HG03060 (cell line): ENCODE data around the gene GPATCH4.
"Not testable (repeated sequence)": the region's sequence is repeated elsewhere in the genome, so short reads cannot be mapped to it uniquely, and the experiment has no call there.

Source experiments
- ATAC-seq: cut with Tn5 transposase; IDR thresholded peaks from one replicate; pipeline ENCODE4 v1.9.1; 2021; ENCODE audit warnings: low read depth, moderate number of reproducible peaks; ENCODE audit not compliant: unreplicated experiment

Gene GPATCH4

DNA sequence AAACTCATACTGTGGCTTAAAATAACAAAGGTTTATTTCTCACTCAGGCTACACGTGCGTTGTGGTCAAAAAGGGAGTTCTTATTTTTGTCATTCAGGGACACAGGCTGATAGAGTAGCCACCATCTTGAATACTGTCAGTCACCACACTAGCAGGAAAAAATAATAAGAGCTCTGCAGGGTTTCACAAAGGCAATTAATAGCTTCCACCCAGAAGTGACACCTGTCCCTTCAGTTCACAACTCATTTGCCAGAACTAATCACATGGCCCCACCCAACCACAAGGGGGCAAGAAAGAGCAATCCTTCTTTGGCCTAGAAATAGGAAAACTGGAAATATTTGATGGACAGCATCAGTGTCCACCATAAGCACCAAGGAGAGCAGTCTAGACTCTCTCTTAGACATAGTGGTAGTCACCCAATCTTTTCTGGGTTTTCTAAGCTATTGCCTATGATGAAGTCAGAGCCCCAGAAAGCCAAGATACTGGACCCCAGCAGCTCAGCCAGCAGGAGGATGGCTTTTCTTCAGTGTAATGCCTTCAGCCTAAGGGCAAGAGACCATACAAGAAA is 26.1 kb upstream of the GPATCH4 start:
- ATAC-seq: no peak

DNA sequence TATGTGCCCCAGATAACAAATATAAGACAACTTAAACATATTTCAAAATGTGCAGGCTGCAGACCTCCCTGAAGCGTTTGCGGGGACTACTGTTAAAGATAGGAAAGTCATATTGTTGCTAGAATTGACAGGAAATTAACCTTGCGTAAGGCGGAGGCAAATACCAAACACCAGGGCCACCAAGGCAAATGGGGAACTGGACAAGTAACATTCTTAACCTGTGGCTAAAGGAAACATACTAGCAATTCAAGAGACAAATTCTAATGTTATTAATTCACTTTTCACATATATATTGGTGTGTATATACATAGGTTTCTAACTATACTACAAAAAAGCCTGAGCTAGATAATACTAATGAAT is 24.8 kb upstream of the GPATCH4 start:
- no peak for ATAC-seq

DNA sequence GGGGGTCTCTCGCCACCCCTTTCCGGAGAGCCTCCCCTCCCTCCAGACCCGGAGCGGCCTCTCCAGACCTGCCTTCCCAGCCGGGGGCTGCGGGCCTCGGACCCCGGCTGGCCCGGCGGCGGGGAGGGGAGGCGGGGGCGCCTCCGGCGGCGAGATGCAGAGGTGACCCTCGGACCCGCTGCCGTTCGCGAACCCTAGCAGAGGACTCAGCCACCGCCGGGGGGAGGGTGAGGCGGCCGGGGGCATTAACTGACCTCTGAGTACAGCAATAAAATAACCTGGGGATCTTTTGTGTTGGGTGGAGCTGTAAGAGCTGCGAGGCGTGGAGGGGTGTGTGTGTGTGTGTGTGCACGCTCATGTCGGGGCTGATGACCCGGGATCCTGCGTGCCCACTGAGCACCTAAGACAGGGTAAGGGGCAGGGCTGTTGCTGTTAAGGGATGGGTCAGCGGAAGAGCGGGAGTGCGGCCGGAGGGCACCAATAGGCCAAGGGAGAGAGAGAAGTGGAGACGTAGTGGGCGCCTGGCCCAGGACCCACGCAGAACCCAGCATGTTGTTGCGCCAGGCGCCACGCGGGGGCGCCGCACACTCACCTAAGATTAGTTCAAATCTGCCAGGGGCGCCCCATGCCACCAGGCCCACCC is 24.3 kb upstream of the GPATCH4 start:
- ATAC-seq: no peak

DNA sequence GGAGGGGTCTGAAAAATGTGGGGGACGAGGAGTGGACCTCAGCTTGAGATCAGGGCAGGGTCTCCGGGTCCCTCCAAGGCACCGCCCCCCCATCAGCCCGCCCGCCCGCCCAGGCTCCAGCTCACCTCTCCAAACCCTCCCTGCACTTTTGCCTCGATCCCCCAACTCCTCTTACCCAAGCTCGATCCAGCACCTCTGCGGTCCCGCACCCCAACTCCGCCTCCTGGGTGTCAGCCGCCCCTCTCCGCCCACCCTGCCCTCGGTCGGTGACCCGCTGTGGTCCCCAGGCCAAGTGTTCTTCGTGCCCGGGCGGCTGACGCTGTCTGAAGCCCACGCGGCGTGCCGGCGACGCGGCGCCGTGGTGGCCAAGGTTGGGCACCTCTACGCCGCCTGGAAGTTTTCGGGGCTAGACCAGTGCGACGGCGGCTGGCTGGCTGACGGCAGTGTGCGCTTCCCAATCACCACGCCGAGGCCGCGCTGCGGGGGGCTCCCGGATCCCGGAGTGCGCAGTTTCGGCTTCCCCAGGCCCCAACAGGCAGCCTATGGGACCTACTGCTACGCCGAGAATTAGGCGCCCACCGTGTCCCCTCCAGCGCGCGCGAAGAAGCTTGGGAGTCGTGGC is 23.6 kb upstream of the GPATCH4 start:
- ATAC-seq: no peak

DNA sequence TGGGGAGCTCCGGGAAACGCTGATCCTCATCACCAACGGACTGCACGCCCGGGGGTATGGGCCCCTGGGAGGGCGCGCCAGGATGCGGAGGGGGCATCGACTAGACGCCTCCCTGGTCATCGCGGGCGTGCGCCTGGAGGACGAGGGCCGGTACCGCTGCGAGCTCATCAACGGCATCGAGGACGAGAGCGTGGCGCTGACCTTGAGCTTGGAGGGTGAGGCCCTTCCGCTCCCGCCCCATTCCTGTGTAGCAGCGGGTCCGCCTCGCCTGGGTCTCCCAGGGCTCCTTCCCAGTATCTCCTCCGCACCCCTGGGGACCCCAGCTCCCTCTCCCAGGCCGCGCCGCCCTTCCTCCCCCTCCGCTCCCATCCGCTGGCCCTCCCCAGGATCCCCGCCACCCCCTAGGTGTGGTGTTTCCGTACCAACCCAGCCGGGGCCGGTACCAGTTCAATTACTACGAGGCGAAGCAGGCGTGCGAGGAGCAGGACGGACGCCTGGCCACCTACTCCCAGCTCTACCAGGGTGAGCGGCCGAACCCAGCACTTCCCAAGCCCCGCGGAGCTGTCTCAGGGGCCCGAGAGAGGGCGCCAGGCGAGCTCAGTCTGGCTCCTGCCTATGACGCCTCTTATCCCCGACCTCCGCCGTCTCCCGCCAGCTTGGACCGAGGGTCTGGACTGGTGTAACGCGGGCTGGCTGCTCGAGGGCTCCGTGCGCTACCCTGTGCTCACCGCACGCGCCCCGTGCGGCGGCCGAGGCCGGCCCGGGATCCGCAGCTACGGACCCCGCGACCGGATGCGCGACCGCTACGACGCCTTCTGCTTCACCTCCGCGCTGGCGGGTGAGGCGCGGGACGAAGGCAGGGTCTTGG is 22.9 kb upstream of the GPATCH4 start:
- no peak for ATAC-seq

DNA sequence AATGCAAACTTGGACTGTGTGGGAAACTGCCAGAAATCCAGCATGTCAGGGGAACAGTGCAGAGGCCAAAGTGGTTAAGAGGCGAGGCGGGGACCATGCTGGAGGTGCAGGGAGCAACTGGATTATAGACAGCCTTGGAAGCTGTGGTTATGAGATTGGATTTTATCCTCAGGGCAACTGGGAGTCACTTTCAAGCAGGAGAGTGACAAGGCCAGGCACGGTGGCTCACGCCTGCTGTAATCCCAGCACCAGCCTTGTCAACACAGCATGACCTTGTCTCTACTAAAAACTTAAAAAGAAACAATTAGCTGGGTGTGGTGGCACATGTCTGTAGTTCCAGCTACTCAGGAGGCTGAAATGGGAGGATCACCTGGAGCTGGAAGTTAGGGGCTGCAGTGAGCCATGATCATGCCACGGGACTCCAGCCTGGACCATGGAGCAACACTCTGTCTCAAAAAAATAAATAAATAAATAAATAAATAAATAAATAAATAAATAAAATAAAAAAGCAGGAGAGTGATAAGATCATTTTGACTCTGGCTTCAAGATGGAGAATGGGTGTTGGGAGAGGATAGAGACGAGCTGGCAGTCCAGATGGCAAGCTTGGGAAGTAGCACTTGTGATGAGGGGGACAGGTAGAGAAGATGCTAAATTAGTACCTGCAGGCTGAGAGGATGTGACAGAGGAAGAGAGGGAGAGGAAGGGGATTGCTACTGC is 21.5 kb upstream of the GPATCH4 start:
- ATAC-seq: no peak

DNA sequence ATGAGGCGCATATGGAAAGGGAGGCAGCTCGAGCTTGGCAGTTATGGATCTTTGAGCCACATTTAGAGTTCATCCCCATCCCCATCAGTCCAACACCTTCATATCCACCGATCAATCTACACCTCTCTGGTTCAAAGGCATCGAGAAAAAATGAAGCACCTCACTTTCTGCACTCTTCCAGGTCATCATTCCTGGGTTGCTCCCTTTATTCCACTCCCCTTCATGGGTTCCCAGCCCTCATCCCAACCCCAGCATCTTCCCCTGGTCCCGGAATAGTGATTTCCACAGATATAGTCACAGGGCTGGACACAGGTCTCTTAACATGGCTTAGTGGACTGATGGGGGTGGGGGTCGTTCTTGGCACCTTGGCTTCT is 18.3 kb upstream of the GPATCH4 start:
- no peak for ATAC-seq

DNA sequence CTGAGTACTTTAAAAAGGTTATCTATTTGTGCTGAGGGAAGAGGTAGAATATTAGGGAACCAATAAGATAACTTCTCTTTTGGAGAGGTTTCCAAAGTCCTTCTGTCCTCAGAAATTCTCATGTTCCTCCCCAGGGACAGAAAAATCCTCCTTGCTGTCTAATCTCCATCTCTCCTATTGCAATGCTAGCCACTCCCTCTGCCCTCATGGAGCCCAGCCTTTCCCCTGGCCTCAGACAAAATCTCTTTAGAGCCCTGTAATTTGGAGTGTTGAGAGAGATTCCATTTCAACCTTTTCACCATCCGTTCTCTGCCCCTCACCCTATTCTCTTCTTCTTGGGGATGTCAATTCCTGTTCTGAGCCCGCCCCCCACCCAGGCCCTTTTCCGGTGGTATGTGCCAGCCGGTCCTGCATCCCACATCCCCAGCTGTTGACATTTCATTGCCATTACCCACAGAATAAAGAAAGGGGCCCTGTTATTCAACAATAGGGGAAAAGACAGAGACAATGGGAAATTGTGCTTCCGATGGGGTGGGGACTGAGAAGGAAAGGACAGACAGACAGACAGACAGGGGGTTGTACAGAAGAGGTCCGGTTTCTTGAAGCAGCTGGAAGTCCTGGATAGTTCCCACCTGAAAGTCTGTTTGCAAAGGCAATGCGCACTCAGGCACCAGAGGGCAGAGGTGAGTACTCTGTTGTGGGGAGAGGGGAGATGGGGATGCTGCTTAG is 17.7 kb upstream of the GPATCH4 start, which contains the start of gene HAPLN2:
TSS of gene HAPLN2 (plus strand) at position 563 of the 729 bp plus-strand sequence. CDS start 4,076 bp downstream, outside the sequence.
- no peak for ATAC-seq

DNA sequence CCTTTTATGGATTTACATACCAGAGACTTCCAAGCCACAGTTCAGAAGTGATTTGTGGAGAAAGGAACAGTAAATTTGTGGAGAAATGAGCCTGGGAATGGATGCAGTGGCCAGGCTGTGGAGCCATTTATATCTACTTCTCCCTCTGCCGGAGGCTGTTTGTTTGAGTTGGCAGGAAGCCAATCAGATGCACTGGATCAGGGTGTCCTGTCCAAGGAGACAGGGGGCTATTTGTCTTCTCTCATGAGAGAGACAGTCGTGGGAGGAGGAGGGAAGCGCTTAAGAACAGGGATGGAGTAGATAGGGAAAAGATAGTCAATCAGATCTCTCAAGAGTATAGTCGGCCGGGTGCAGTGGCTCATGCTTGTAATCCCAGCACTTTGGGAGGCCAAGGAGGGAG is 15.2 kb upstream of the GPATCH4 start:
- ATAC-seq: no peak

DNA sequence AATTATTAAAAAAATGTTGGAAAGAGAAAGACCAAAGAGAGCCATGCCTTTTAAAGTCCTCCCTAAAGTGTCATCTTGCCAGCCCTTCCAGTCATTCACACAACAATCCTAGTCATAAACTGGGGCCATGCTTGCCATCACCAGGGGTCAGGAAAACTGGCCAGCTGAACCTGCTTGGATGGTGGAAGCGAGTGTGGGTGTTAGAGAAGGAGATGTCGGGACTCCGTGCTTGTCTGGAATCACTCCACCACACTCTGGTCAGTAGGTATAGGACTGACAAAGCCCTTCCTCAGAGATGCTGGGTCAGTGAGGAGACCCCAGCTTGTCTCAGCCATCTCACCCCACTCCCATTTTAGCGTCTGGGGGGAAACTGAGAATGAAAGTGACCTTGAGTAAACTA is 14.7 kb upstream of the GPATCH4 start:
- no peak for ATAC-seq

DNA sequence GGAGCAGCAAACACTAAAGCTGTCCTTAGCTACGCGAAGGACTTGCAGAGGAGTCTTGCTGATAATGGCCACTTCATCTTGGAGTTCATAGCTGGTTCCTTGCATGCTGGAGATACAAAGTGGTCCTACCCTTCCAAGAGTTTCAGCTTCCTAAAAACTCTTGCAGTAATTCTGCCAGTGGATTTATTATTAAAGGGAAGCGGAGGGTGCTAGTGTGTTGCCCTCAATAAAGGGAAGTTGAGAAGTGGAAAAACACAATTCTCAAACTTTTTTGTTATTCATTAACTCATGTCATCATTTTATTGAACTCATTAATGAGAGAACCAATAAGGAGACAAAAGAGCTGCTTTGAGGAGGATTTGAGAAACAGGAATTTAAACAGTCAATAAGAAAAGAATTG is 11.4 kb upstream of the GPATCH4 start:
- no peak for ATAC-seq

DNA sequence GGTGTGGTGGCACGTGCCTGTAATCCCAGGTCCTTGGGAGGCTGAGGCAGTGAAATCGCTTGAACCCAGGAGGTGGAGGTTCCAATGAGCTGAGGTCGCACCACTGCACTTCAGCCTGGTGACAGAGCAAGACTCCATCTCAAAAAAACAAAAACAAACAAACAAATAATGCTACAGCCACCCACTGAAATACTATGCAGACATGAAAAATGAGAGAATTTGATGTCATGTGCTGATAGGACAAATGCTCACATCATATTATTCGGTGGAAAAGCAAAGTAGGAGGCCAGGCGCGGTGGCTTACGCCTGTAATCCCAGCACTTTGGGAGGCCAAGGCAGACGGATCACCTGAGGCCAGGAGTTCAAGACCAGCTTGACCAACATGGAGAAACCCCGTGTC is 8.8 kb upstream of the GPATCH4 start:
- ATAC-seq: not testable (repeated sequence)

DNA sequence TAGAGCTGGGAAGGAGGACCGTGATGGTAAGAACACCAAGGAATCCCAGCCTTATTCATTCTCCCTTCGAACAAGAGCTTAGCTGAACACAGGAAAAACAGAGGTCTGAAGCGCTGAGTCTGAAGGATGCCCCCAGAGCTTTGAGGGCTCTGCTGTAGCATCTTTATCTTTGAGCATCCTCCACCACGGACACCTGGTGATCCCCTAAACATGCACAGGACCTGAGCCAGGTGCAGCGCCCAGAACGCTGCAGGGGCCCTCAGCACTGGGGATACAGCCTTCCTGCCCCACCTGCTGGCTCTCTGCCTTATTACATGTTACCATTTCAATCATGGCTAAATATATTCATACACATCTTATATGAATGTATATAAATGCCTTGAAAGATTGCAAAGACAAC is 7.7 kb upstream of the GPATCH4 start:
- no peak for ATAC-seq

DNA sequence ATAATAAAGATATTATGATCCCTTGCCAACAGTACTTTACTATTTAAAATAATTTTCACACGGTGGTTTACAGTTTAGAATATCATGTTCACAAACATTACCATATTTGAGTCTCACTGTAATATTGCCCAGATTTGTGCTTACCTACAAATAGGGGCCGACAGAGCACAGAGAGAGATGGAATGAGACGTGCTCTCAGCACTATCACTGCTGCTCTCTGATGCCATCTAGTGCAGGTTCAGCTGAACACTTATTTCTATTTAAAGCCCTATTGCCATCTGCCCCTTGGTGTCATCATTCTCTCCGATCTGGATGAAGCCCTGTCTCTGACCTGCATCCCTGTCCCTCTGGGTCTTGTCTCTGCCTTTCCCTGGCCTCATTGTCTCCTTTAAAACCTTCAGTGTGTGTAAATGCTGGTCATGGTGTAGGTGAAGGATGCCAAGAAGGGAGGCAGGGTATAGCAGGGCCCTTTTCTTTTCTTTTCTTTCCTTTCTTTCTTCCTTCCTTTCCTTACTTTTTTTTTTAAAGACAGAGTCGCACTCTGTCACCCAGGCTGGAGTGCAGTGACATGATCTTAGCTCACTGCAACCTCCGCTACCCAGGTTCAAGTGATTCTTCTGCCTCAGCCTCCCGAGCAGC is 6.9 kb upstream of the GPATCH4 start:
- ATAC-seq: peak; percentile 71

DNA sequence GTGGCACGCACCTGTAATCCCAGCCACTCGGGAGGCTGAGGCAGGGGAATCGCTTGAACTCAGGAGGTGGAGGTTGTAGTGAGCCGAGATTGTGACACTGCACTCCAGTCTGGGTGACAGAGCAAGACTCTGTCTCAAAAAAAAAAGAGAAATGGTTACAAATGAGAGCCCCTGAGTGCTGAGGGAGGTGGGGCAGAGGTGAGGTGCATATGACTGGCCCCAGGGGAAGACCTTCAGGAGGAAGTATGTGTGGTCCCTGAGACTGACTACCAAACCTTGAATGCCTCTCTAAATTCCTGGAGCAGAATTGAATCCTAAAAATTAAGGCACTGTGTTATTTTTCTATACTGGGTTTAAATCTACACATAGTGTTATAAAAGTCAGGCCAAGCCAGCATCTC is 6.1 kb upstream of the GPATCH4 start:
- not testable (repeated sequence) for ATAC-seq

DNA sequence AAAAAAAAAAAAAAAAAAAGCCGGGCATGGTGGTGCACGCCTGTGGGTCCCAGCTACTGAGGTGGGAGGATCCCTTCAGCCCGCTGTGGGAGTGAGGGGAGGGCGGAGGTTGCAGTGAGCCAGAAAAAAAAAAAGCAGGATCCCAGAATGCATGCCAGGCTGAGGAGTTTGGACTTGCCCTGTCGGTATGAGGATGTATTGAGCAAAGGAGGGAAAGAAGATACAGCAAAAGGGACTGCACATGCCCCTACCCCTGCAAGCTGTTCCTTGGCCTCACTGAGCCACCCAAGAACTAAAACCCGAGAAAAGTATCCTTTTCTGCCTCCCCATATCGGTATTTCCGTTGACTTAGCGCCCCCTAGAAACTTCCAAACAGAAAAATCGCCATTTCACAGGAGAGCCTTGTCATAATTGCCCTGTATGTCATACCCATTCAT is 1.3 kb upstream of the GPATCH4 start:
- no peak for ATAC-seq

DNA sequence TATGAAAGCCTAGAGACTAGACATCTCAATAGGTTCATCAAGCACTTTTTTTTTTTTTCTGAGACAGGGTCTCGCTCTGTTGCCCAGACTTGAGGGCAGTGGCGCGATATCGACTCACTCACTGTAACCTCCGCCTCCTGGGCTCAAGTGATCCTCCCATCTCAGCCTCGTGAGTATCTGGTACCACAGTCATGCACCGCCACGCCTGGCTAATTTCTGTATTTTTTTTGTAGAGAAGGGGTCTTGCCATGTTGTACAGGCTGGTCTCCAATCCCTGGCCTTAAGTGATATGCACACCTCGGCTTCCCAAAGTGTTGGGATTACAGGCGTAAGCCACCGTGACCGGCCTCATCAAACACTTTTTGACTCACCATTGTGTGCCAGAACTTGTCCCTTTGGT is 613 bp upstream of the GPATCH4 start:
- ATAC-seq: no peak

DNA sequence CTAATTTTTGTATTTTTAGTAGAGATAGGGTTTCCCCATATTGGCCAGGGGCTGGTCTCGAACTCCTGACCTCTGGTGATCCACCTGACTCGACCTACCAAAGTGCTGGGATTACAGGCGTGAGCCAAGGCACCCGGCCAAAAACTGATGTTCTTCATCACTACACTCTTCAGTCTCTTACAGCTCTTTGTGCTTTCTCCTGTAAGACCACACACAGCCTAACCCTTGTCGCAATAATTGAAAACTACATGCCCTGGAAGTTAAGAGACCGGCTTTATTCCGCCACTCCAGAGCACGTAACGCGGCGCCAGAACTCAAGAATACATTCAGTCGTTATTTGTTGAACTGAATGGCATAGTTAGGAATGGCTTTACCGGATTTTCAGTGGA is 552 bp downstream of the GPATCH4 start:
- no peak for ATAC-seq

DNA sequence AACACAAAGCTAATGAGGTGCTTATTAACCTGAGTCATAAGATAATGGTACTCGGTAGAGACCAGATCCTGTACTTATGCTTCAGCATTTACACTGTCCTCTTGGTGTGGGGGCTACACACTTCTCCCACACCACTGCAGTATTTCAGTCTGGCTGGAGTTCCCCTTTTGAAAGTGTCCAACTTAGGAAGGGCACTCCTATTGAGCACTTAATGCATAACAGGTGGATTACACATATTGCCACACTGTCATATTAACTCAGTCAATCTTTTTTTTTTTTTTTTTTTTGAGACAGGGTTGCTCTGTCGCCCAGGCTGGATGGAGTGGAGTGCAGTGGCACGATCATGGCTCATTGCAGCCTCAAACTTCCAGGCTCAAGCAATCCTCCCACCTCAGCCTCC is 1.5 kb downstream of the GPATCH4 start:
- ATAC-seq: no peak
